NCI-H2081 (cell line): ENCODE measurements around the gene AQP5.

Experiments
- DNase-seq, 2 experiments: peaks; one replicate each; lab custom pipeline; 2025; lab: John Stamatoyannopoulos, UW

Gene AQP5

GRCh38 chr12:49950273-49951251, 11.1 kb upstream of the AQP5 start, which contains the start of gene AQP2:
Gene AQP2 (plus strand): TSS chr12:49950737. CDS start chr12:49950831, 94 bp downstream.
- no peak for DNase-seq

DNA sequence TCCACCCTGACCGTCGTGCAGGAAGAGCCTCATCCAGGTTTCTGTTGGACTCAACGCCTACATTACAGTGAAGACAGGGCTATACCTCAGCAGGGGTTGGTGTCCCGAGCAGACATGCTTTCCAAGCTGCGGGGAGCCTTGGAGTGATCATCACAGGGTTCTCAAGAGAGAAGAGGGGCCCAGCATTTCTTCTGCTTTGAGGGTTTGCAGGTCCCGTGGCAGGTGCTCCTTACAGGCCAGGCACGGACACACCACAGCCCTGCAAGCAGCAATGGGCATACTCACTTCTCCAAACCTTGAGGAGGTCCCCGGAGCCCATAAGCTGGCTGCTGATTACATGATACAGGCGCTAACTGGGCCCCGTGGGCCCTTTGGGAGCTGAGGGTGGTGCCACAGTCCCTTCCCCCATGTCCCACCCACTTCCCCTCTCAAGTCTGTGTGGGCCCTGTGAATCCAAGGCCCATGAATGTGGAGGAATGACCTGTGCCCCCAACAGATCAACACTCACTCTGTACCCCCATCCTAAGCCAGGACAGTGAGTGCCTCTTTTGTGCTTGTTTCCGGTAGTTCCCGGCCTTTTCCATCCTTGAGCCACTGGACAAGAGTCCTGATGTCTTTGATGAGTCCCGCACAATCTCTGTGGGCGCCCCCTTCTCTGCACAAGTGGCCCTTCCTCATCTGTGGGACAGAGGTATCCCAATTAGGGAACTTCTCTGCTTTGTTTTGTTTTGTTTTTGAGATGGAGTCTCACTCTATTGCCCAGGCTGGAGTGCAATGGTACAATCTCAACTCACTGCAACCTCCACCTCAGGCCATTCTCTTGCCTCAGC, 10.0 kb upstream of the AQP5 start:
- no peak for DNase-seq

- no peak for DNase-seq
Measured at GRCh38 chr12:49952391-49953055, 9.1 kb upstream of the AQP5 start.

DNA sequence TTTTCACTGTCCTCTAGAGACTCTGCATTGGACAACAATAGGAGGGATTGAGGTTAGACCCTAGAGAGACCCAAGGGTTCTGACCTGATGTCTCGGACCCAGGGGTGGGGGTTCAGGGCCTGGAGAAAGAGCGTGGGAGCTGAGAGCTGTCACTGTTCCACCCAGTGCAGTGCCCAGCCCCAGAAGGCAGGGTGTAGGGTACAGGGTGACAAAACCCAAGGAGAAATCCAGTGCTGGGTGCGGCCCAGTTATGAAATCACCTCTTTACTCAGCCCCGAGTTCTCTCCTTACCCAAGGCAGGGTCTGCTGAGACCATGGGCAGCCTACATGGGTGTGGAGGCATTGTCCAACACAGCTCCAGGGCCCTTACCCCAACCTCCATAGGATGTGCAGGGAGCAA, 8.5 kb upstream of the AQP5 start:
- no peak for DNase-seq

GRCh38 chr12:49953961-49954846, 7.5 kb upstream of the AQP5 start:
- DNase-seq: no peak

DNA sequence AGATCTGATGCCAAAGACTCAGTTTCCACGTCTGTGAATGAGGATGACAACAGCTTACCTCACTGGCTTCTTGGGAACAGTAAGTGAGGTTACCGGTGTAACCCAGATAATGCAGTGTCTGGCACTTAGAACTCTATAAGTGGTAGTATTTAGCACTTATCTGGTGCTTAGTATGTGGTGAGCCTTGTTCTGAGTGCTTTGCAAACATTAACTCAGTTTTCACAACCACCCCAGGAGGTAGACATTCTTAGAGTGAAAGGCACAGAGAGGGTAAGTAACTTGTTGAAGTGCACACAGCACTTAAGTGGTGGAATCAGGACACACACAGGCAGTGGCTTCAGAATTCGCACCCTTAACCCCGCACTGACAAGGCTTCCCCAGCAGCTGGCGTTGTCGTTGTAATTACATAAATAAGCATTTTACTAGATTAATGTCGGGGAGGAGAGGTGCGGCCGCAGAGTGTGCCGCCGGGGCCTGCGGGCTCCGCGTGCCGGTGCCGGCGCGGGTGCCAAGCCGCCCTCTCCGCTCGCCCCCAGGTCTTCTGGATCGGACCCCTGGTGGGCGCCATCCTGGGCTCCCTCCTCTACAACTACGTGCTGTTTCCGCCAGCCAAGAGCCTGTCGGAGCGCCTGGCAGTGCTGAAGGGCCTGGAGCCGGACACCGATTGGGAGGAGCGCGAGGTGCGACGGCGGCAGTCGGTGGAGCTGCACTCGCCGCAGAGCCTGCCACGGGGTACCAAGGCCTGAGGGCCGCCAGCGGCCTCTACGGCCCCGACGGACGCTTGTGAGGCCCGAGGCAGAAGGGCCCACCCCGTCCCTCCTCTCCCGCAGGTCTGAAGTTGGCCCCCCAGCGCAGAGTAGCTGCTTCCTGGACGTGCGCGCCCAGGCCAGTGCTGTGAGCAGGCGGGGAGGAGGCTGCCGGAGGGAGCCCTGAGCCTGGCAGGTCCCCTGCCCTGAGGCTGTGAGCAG, 6.5 kb upstream of the AQP5 start:
- no peak for DNase-seq

GRCh38 chr12:49955899-49956662, 5.6 kb upstream of the AQP5 start:
- DNase-seq: no peak

GRCh38 chr12:49956663-49957569, 4.8 kb upstream of the AQP5 start:
- DNase-seq: no peak

DNA sequence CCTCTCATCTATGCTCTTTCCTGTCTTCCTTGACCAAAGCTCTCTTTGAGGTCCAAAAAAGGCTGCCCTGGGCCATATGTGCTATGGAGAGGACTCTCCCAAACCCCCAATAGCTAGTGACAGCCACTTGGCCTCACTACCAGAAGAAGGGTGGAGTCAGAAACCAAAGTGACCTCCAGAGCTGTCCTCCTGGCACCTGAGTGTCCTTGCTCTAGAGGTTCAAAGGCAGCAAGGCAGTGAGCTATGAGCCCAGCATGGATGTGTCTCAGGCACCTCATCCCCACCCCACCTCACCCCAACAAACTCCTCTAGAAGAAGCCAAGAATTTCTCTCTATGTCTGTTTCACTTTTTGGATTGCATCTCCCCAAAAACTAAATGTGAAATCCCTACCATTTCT, 4.1 kb upstream of the AQP5 start:
- no peak for DNase-seq

GRCh38 chr12:49959685-49960473, 1.8 kb upstream of the AQP5 start:
- no peak for DNase-seq

DNA sequence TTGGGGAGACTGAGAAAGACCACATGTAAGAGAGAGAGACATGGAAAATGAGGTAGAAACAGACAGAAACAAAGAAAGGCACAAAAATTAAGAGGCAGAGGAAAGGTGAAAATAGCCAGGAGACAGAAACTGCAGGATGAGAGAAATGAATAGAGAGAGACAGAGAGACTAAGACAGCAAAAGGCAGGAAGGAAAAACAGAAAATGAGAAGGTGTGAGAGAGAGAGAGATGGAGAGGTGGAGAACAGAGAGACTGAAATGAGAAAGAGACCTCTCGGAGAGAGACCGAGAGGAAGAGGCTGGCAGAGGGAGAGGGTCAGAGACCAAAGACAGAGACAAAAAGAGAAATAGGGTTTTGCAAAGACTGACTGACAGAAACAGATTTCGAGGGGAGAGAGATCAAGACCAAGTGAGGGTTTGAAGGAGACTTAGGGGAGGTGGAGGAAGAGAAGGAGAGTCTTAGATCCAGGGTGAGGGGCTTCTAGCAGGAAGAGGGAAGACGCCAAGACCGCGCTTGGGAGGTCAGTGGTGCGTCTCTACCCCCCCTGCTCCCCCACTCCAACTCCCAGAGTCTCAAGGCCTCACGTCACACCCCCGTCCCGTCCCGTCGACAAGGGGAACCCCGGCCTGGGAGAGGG, 1.1 kb upstream of the AQP5 start:
- no peak for DNase-seq

DNA sequence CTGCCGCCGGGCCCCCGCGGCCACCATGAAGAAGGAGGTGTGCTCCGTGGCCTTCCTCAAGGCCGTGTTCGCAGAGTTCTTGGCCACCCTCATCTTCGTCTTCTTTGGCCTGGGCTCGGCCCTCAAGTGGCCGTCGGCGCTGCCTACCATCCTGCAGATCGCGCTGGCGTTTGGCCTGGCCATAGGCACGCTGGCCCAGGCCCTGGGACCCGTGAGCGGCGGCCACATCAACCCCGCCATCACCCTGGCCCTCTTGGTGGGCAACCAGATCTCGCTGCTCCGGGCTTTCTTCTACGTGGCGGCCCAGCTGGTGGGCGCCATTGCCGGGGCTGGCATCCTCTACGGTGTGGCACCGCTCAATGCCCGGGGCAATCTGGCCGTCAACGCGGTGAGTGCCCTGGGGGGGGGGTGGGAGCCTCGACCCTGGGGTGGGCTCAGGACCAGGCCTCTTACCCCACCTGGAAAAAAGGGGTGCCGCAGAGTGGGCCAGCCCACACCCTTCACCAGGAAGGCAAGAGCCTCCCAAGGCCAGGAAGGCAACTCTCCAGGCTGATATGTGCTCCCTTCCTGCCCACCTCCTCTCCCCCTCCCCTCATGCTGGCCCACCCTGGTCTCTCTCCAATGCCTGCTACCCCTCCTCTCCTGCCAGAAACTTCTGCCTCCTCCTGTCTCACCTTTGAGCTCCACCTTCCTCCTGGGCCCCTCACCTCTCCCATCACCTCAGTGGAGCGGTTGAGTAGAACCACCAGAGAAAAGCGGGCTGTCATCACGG, 507 bp downstream of the AQP5 start:
- DNase-seq: no peak

DNA sequence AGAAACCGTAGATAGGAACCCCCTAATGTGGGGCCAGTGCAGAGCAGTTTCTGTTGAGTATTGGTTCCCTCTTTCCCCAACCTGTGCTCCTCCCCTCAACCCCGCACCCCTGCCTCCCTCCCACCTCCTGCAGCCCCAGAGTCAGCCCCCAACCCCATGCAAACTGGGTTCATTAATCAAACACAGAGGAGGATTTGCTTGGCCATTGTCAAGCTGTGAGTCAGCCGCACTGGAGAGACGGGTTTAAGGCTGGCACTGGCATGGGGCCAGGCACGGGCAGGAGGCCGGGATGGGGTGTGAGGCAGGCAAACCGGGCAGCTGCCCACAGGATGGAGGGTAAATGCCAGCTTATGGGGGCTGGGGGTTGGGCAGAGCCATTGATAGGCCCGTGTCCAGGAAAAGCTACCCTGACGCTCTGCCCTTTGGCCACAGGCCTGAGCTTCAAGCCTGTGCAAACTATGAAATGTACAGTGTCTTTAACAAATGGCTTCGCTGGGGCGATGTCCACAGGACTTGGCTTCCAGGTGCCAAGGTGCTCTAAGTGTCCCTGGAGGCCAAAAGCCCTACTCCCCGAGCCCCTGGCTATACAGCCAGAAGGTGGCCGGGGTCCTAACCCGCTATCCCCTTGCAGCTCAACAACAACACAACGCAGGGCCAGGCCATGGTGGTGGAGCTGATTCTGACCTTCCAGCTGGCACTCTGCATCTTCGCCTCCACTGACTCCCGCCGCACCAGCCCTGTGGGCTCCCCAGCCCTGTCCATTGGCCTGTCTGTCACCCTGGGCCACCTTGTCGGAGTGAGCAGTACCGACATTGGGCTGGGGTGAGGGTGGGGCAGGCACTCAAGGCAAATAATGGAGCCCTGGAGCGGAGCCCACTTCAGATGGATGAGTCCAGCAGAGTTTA, 1.4 kb downstream of the AQP5 start:
- DNase-seq: peak in 1 of 2 experiments; percentile 33

DNA sequence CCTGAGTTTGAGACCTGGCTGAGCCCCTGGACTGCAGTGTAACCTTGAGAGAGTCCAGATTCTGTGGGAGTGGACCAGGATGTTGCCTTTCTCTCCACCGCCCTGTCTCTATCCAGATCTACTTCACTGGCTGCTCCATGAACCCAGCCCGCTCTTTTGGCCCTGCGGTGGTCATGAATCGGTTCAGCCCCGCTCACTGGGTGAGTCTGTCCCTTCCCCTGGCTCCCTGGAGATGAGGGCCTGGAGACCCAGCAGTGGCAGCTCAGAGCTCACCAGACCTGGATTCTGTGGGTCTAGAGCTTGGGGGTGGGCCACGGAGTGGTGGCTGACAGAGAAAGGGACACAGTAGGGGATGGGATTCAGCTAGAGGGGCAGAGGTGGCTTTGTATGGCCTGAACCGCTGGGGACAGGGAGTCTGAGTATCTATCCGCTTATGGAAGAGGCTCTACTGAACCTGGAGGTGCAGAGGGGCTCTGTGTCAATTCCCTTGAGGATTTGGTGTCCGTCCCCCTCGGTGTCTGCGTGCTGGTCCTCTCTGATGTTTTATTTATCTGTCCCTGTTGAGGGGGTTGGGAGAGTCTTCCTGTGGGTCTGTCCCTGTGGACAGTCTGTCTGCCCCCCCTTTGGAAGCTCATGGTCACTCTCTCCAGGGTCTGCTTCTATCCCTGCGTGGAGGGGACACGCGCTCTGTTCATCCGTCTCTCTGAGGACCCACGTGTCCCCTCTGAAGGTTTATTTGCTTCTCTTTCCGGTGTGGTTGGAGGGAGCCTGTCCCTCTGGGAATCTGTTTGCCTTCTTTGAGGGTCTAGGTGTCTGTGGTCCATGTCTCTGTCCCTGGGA, 2.5 kb downstream of the AQP5 start:
- no peak for DNase-seq
